Erythroblast (primary cell): ENCODE results near the gene PTPRD.
"Not testable (repeated sequence)": the region's sequence is repeated elsewhere in the genome, so short reads cannot be mapped to it uniquely, and the experiment has no call there.

ENCODE experiments used
- DNase-seq, 2 experiments: peaks; one replicate each; lab custom pipeline; 2025; lab: John Stamatoyannopoulos, UW
- GATA1 ChIP-seq: IDR thresholded peaks from 2 replicates; pipeline ENCODE4 v1.6.1; 2011; ENCODE audit warnings: low read depth, mild to moderate bottlenecking, control low read depth, low read length, moderate library complexity
- POLR2A ChIP-seq: IDR thresholded peaks from 2 replicates; pipeline ENCODE4 v1.6.1; 2011; ENCODE audit warnings: mild to moderate bottlenecking, low read length

The PTPRD gene

GRCh38 chr9:9522406-9522805, 1090.4 kb downstream of the PTPRD start:
- no peak for DNase-seq
- TF ChIP-seq GATA1 (no peak), POLR2A (no peak)

GRCh38 chr9:9521033-9521779, 1091.6 kb downstream of the PTPRD start:
- TF ChIP-seq POLR2A = no peak
- no peak for TF ChIP-seq GATA1
- no peak for DNase-seq

DNA sequence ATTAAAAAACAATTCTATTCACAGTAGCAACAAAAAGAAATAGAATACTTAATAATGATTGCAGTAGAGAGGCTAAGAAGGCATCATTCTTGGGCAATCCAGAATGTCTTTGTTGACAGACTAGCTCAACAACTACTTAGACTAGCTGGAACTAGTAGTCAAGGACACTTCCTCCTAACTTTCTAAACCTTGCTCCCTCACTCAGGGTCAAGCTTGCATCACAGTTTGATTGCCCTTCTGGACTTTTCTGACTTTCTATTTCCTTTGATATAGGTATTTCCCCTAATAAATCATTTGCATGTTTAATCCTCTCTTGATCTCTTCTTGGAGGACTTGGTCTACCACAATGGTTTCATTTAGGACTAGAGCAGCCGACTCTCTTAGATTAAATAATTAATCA, 1107.9 kb downstream of the PTPRD start:
- TF ChIP-seq POLR2A (no peak), GATA1 (no peak)

GRCh38 chr9:9499546-9499945, 1113.3 kb downstream of the PTPRD start:
- no peak for TF ChIP-seq GATA1
- TF ChIP-seq POLR2A = no peak
- no peak for DNase-seq

More for the DNA sequence above, 1107.9 kb downstream of the PTPRD start:
- no peak for DNase-seq

GRCh38 chr9:9498846-9499245, 1114.0 kb downstream of the PTPRD start:
- DNase-seq = no peak
- TF ChIP-seq GATA1 (no peak), POLR2A (no peak)

GRCh38 chr9:9498128-9498527, 1114.7 kb downstream of the PTPRD start:
- TF ChIP-seq POLR2A (no peak), GATA1 (no peak)
- no peak for DNase-seq

- no peak for DNase-seq
Measured at GRCh38 chr9:9494336-9494735, 1118.5 kb downstream of the PTPRD start.

GRCh38 chr9:9492506-9492905, 1120.3 kb downstream of the PTPRD start:
- TF ChIP-seq POLR2A (no peak), GATA1 (no peak)
- no peak for DNase-seq

More at GRCh38 chr9:9494336-9494735, 1118.5 kb downstream of the PTPRD start:
- TF ChIP-seq GATA1 (no peak), POLR2A (no peak)

DNA sequence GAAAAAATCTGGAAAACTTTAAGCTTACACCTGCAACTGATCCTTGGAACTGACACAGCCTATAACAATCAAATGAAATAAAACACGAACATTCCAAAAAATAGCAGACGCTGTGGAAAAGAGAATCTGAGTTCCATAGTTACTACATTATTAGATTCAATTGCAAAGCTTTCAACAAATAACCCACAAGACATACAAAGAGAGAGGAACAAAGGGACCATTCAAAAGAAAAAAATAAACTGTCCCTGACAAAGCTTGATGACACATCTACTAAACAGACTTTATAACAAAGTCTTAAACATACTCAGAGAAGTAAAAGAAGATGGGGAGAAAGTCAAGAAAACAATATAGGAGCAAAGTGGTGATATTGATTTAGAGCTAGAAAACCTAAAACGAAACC, 1123.6 kb downstream of the PTPRD start:
- no peak for TF ChIP-seq POLR2A
- no peak for TF ChIP-seq GATA1
- no peak for DNase-seq

DNA sequence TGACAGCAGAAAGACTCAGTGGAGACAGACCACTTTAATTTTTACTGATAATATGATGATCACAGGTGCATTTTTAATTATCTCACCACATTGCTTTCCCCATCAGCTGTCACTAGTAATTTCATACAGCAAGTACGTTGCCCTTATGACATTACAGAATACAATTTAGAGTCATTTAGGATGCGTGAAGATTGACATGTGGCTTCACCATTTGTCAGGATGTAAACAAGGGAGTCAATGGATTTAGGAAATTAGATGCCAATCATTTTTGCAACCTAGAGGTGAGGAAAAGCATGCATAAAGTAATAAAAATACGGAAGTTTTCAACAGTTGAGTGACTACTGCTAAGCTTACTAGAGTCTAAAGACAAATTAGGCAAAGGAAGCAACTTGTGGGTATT, 1129.6 kb downstream of the PTPRD start:
- no peak for DNase-seq
- TF ChIP-seq GATA1 = no peak

GRCh38 chr9:9478741-9479140, 1134.1 kb downstream of the PTPRD start:
- DNase-seq = no peak

DNA sequence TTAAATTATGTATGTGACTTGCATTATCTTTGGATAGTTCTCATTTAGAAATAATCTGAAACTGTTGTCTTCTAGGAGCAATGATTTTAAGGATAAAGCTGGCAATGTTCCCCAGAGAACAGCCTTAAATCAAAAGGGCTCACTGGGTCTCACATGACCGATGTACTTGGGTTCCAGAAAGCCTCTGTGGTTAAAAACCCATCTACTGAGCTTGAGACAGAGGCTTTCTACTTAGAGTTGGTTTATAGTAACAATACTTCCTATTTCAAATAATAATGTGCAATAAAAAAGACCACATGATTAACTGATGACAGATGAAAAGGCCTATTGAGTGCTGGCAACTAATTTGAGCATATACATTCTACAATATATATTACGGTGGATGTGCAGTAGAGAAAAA, 1143.5 kb downstream of the PTPRD start:
- TF ChIP-seq POLR2A (no peak), GATA1 (no peak)
- no peak for DNase-seq

More at GRCh38 chr9:9478741-9479140, 1134.1 kb downstream of the PTPRD start:
- no peak for TF ChIP-seq GATA1
- no peak for TF ChIP-seq POLR2A

DNA sequence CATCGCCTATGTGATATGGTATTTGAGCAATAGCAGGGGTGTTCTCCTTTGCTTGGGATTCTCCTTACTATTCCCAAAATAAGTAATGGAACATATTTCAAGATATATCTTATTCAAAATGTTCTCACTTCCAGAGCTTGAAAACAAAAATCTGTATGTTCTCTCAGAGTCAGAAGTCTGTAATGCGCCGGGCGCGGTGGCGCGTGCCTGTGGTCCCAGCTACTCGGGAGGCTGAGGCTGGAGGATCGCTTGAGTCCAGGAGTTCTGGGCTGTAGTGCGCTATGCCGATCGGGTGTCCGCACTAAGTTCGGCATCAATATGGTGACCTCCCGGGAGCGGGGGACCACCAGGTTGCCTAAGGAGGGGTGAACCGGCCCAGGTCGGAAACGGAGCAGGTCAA, 1170.9 kb downstream of the PTPRD start:
- DNase-seq = not testable (repeated sequence)

DNA sequence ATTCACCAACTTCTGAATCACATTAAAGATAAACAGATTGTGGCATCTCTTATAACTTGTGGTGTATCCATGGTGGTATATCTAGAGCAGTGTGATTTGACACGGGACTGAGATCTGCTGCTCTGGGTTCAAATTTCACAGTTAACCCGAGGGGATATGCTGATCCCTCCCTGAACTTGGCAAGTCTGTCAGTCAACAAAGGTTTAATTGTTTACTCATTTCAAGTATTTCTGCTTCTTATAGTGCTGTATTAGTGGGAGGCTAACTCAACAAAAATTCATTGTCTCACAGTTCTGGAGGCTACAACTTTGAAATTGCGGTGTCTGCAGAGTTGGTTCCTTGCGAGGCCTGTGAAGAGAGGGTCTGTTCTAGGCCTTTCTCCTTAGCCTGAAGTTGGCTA, 1175.2 kb downstream of the PTPRD start:
- DNase-seq = no peak
- TF ChIP-seq GATA1 = no peak
- TF ChIP-seq POLR2A = no peak

DNA sequence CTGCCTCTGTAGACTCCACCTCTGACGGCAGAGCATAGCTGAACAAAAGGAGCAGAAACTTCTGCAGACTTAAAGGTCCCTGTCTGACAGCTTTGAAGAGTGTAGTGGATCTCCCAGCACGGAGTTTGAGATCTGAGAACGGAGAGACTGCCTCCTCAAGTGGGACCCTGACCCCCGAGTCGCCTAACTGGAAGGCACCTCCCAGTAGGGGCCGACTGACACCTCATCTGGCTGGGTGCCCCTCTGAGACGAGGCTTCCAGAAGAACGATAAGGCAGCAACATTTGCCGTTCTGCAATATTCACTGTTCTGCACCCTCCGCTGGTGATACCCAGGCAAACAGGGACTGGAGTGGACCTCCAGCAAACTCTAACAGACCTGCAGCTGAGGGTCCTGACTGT, 1186.3 kb downstream of the PTPRD start:
- not testable (repeated sequence) for DNase-seq
